GM21619 (cell line): Measurements from ENCODE around the gene FOXR1.
A peak's percentile ranks its signal among the peaks of the same experiment; 100 is the strongest.

Experiments
- ATAC-seq: cut with Tn5 transposase; IDR thresholded peaks from one replicate; pipeline ENCODE4 v1.9.1; 2021; ENCODE audit not compliant: unreplicated experiment

FOXR1 gene, protein sequence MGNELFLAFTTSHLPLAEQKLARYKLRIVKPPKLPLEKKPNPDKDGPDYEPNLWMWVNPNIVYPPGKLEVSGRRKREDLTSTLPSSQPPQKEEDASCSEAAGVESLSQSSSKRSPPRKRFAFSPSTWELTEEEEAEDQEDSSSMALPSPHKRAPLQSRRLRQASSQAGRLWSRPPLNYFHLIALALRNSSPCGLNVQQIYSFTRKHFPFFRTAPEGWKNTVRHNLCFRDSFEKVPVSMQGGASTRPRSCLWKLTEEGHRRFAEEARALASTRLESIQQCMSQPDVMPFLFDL

DNA sequence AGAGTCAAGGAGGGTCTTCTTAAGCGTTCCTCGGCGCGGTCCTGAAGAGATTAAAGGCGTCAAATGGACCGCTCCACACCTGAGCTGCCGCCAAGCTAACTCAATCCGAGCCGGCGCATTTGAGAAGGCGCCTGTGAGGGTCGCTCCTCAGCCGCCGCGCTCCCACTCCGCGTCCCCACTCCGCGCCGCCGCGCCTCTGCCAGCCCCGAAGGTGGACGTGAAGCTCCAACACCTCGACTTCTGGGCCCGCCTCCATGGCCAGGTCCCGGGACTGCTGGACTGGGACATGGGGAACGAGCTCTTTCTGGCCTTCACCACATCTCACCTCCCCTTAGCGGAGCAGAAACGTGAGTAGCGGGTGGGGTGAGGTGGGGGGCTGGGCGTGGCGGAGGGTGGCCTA lies at the start of gene FOXR1:
FOXR1 (plus strand) TSS at position 116 of the 400 bp plus-strand sequence; CDS start at position 287, 171 bp downstream.
- no peak for ATAC-seq

DNA sequence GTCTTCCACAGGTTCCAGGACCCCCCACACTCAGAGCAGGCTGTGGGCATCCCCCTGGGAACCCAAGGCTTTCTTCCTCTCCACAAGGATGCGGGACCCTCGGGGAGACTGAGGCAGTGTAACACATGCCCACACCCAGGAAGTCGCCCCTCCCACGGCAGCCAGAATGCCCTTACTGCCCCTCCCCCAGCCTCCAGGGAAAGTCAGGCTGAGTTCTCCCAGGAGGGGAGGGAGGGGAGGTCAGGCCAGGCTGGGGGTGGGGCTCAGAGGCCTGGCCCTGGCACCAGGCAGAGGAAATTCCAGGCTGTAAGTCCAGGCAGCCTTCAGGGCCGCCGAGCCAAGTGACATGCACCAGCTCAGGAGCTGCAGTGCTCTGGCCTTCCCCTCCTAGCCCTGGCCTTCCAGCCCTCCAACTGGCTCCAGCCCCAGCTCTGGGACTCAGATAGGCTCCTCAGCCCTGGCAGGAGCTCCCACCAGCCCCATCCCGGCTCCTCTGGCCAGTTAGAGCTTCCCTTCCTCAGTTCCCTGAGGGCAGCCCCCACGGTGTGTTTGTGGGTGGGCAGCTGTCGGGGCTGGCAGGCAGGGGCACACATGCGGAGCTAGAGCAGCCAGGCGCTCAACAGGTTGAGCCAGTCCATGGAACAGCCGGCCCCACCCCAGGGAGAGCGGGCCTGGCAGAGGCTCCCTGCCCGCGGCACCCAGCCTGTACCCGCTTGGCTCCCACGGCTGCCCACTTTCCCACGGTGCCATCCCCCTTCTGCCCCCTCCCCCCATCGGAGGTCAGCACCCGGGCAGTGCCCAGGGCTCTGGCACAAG lies 49.4 kb upstream of the FOXR1 start:
- ATAC-seq: no peak

DNA sequence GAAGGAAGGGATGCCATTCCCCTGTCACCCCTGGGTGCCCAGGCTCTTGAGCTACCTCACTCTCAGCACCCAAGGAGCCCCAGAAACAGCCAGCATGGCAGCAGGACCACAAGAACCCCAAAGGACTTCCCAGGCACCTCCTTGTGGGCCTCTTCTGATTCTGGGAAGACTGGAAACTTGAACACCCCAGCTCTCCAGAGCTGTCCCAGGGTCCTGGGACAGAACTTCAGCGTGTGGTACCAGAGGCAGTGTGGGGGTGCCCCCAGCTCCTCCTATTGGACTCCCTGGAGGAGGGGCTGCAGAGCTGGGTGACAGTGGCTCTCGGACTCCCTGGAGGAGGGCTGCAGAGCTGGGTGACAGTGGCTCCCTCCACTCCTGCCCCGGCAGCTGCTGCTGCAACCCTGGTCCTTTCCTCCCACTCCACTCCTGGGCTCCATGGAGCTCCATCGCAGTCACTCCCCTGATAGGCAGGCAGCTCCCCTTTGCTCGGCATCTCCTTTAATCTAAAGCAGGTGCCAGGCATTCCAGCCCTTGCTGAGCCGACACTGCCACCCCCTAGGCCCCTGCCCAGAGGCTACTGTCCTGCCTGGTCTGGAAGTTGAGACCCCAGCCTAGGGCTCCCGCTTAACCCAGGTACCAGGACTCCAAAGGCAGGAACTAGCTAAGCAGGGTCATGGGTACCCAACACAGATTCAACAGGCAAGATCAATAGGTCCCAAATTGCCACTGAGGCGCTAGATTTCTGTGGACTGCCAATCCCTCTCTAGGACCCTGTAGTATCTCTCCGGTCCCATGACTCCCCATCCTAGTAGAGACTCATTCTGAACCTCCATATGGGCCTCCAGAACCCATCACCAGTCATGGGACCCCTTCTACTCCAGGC lies 48.6 kb upstream of the FOXR1 start:
- no peak for ATAC-seq

DNA sequence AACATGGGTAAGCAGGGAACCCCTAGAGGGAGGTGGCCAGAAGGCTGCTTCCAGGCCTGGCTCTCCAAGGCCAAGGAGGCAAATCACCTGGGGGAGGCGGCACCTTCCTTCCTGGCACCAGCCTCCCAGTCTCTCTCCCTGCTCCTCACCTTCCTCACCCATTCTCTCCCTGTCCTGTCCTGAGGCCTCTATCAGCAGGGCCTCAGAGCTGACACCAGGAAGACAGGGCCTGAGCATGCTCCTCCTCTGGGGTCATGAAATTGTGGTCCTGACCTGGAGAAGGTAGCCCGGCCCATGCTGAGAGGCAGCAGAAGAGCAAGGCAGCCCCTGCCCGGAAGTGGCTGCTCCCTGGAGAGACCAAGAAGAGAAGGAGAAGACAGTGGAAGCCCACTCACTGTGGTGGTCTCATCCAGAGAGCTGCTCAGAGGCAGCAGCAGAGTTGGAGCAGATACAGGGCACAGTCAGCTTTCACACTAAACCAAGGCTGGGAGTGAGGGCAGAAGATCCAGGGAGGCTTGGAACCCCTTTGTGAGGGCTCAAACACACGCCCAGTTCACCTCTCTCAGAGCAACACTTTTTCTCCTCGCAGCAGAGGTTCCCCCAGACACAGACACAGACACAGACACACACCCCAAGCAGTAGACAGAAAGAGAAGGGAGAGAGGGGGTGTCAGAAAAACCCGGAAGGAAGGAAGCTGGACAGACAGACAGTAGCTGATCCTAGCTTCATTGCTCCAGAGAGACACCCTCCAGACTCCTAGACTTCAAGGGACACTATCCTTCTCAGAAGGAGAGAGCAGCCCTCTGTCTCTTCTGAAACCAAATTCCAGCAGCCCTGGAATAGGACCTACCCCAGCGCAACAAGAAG lies 47.6 kb upstream of the FOXR1 start:
- ATAC-seq: no peak

DNA sequence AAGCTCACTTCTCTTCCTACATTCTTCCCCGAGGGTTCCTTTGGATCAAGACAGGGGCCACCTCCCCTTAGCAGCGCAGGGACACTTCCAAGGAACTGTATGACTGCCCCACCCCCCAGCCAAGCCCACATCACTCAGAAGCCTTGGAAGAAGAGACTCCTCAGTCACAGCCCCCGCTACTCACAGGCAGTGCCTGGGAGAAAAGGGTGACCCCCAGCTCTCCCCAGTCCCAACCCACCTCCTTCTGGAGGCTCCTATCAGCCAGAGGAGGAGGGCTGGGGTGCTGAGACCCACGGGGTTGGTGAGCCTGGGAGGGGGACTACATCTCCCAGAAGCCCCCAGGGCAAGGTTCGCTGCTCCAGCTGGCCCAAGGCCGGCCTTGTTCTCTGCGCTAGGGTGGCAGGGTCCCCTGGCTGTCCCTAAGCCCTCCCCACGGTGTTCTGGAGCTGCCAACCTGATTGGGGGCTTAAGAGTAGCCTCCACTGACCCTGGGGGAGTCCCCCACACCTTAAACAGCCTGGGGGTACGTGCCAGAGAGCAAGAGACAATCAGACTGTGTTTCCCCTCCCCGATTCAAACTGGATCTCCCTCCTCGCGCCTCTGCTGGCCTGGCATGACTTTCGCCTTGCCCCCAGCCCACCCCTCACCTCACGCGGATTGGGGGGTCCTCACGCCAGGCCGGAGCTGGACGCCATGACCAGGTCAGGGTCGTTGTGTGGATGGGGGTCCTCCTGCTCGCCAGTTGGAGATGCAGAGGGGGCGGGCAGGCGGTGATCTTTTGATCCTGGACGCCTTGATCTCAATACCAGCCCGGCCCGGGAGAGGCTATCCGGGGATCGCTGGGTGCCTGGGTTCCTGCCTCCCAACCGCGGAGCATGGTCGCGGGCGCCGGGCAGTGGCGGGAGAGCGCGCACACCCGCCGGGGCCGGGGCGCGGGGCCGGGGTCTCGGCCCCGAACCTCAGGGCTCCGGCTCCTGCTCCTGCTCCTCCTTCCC lies 46.7 kb upstream of the FOXR1 start:
- ATAC-seq: no peak

DNA sequence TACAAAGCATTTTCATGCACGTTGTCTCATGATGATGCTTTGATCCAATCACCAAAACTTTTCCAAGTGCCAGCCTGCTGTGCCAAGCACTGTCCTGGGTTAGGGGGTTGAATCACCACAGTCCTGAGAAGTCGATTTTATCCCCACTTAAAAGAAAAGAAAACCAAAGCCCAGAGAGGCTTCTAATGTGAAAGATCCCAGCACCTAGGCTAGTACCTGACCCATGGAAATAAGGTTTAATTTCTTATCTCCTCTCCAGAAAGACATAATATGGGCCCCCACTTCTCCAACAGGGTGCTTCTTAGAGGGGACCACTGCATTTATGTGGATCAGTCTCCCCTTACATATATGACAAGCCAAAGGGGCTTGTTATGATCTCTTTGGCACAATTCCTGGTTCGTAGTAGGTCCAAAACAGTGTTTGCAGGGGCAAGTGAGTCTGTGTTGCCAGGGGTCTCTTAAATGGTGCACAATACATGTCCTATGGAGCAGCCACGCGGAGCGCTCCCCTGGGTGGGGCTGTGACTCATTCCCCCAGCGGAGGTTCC lies 43.9 kb upstream of the FOXR1 start:
- ATAC-seq: no peak

DNA sequence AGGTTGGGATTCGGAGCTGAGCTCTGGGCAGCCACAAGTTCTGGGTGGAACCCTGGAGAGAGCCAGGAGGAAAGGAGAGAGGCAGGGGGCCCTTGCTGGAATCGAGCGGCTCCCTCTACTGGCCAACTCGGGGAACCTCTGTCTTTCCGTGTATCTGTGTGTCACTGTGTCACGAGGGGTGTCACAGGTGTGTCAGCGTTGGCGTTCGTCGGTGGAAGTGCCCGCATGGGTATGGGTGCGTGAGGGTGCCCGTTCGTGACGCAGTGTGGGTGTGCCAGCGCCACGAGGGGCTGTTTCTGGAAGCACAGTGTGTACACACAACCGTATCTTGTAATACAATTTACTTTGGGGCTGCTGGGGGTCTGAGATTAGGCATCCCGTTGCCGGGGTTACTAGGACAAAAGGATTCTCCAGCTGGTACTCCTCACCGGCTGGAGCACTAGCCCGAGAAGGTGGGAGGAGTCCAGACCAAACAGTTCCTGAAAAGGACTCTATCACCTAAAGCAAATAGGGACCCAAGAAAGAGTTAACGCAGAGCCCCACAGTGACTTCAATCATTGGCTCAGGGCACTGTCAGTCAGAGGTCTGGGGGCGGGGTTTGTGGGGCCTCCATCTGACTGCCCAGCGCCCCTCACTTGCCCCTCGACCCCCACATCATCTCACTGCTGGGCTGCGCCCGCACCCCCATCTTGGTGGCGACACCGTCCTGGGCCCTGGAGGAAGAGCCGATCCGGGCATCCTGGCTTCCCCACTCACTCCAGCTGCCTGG lies 43.3 kb upstream of the FOXR1 start:
- ATAC-seq: peak; percentile 37

DNA sequence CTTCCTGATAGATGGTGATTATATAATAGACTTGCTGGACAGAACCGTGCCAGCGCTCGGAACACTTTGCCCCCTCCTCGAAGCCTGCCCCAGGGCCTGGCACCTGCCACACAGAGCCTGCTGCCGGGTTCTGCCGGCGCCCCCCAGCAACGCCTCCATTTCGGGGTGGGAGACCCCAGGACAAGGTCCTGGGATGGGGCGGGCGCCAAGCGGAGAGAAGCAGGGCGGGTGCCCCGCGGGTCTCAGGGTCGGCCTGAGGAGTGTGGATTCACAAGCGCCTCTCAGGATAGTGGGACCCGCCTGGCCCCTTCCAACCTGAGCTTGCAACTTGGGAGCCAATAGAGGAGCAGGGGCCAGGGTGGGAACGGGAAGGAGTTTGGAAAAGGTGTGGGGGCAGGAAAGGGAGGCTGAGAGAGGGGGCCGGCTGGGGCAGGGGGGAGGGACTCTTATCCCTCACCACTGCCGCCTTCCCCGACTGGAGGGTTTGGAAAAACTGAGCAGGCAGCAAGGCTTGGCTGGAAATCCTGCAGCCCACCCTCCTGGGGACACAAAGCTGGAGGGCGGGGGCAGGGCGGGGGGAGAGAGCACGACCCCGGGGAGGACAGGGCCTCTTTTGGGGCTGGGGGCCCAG lies 42.6 kb upstream of the FOXR1 start:
- no peak for ATAC-seq

DNA sequence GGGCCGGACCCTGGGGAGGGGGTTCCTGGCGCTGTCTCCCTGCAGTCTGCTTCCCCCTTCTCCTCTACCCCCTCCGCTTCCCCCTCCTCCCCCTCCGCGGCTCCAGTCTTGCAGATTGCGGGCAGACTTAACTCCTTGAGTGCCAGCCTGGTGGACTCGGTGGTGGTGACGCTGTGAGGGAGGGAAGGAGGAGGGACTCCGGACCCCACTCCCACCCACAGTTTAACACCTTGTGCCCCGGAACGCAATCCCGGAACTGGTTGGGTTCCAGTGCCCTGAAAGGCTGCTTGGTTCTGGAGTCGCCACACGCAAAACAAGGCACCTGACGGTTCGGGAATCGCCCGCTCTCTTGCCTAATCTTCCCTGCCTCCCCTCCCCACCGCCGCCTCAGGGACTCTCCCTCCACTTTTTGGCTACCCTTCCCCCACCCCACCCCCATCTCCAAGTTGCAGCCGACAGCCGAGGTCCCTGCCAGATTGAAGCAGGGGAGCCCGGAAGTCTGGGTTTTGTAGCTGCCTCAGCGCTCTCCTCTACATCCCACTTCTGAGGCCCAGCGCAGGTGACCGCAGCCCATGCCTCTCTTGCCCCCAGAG lies 42.0 kb upstream of the FOXR1 start:
- ATAC-seq: no peak

DNA sequence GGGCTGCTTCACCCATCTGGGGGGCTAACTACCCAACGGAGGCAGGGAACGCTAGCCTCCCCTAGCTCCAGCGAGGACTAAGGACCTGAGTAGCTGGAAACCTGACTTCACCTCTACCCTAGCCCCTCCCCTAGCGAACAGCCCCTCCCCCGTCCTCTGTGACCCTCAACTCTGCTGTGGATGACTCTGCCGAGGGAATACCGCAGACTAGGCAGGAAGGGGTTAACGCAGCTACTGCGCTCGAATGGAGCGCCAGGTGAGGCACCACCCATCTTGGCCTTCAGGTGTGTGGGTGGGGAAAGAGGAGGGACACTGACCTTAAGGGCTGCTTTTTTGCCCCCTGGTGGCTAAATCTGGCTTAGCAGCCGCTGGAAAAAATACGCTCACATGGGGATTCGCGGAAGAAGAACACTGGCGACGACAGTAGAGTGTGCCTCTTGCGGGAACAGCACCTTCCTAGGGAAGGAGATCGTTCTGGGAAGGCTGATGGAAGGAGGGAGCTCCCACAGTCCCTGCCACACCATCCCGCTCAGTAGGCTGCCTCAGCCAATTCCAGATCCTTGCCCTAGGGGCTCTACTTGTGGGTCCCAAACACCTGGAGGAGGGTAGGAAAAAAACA lies 41.4 kb upstream of the FOXR1 start:
- ATAC-seq: no peak

DNA sequence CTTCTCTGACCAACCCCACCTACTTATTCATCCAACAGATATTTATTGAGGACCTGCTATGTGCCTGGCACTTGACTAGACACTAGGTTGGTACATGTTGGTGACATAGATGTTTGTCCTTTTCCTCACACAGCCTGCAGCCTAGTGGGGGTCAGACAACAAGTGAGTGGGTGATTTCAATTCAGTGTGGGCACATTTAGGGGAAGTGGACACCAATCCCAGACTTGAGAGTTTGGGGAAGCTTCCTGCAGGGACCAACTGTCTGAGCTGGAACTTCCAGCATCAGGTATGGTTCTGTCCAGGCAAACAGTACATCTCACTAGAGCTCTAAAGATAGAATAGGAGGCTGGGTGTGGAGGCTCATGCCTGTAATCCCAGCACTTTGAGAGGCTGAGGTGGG lies 40.0 kb upstream of the FOXR1 start:
- ATAC-seq: no peak

DNA sequence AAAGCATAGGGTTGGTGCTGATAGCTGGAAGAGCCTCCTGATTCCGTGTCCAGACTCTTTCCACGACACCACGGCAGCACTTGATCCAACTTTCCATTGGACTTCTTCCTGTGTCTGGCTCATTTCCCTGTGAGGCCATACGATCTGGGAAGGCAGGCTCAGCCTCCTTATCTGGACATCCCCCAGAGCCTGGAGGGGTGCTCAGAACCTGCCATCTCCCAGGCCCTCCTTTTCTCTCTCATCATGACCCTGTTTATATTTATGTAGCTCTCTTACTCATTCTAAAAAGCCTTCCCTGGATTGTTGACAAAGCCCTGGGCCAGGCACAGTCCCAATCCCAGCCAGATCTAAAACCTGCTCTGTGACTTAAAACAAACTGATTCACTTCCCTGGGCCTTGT lies 38.1 kb upstream of the FOXR1 start:
- no peak for ATAC-seq

DNA sequence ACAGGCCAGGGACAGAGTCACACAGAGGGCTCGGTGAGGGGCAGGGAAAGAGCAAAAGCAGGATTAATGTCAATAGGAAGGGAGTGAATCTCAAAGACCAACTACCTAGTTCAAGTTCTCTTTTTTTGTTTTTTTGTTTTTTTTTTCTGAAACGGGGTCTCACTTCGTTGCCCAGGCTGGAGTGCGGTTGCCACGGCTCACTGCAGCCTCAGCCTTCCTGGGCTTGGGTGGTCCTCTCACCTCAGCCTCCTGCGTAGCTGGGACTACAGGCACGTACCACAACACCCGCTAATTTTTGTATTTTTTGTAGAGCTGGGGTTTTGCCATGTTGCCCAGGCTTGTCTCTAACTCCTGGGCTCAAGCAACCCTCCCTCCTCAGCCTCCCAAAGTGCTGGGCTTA lies 36.2 kb upstream of the FOXR1 start:
- ATAC-seq: no peak

DNA sequence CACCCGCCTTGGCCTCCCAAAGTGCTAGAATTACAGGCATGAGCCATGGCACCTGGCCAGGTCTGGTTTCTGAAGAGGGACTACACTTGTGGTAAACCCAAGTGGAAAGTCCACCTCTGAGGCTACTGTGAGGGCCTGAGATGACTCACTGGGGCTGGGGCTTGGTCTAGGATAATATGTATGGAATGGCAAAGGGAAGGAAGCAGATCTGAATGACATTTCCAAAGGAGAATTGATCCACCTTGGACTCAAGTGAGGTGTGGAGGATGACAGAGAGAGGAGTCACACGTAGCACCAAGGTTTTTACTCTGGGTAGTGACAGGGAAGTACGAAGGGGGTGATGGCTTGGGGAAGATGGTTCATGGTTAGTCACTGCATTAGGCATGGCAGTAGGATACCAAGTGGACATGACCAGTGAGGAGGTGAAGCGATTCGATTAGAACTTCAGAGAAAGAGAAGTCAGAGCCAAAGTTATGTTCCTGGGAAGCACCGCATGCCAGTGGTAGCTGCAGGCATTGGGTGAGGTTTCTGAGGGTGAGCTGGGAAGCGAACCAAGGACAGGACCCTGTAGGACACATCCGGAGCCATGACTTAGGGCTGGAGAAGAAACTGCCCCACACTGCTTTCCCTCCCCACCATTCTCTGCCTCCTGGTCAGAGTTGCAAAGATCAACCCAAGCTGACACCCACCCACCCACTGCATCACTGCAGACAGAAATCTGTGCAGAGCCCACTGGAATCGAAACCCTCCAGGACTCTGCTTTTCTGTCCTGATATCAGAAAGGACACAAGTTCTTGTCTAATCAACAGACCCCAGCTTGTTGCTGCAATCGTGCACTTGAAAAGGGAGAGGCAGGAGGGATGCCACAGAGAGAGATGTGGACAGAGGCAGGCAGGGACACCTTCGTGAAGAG lies 32.8 kb upstream of the FOXR1 start:
- no peak for ATAC-seq

DNA sequence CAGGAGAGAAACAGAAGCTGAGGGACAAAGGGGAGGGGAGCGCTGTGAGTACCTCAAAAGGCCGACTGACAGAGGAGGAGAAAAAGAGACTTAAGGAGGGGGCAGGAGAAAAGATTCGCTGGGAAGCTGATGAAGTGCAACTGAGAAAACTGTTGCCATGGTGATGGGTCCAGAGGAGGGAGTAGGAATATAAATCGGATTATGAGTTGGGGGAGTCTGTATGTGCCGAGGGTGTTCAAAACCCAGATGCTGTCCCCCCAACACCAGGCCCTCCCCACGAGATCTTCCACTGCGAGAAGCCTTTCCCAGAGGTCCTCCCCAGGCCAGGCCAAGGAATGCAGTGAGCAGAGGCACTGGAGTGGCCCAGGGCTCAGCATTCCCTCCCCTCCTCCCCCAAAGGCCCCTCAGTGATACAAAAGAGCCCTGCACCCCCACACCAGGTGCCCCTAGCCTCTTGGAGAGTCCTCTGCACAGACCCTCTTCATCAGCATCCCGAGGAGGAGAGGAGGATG lies 32.1 kb upstream of the FOXR1 start:
- no peak for ATAC-seq
